NCI-H187 treated with DMSO at 0.1 percent for 48 hours (cell line): ENCODE measurements around the gene YBX3.
"Not testable (repeated sequence)": the region's sequence is repeated elsewhere in the genome, so short reads cannot be mapped to it uniquely, and the experiment has no call there.

ENCODE experiments used
- DNase-seq: peaks from one replicate; lab custom pipeline; 2025; lab: John Stamatoyannopoulos, UW

The YBX3 gene

GRCh38 chr12:10722905-10723746, at the start of gene YBX3:
TSS of gene YBX3 (minus strand) at chr12:10723323. CDS start at chr12:10723111, 212 bp downstream.
- DNase-seq, result no peak

GRCh38 chr12:10771132-10771733, 48.1 kb upstream of the YBX3 start:
- no peak for DNase-seq

- no peak for DNase-seq
These were observed 36.5 kb upstream of the YBX3 start for GRCh38 chr12:10759657-10760056.

GRCh38 chr12:10756194-10756593, 33.1 kb upstream of the YBX3 start:
- no peak for DNase-seq

GRCh38 chr12:10753059-10753458, 29.9 kb upstream of the YBX3 start:
- no peak for DNase-seq

- DNase-seq, result no peak
These were observed 27.2 kb upstream of the YBX3 start for GRCh38 chr12:10750385-10750727.

- DNase-seq, result no peak
These were observed 26.7 kb upstream of the YBX3 start for GRCh38 chr12:10749700-10750384.

GRCh38 chr12:10747730-10748129, 24.6 kb upstream of the YBX3 start:
- DNase-seq, result no peak

- not testable (repeated sequence) for DNase-seq
These were observed 20.3 kb upstream of the YBX3 start for GRCh38 chr12:10743420-10743819.

GRCh38 chr12:10741845-10742244, 18.7 kb upstream of the YBX3 start:
- no peak for DNase-seq

GRCh38 chr12:10740182-10740581, 17.1 kb upstream of the YBX3 start:
- no peak for DNase-seq

- DNase-seq, result no peak
These were observed 16.3 kb upstream of the YBX3 start for GRCh38 chr12:10739157-10740118.

GRCh38 chr12:10737249-10737648, 14.1 kb upstream of the YBX3 start:
- DNase-seq, result no peak

GRCh38 chr12:10736463-10736862, 13.3 kb upstream of the YBX3 start:
- DNase-seq, result no peak

- DNase-seq, result no peak
These were observed 12.3 kb upstream of the YBX3 start for GRCh38 chr12:10735428-10735827.

GRCh38 chr12:10732549-10732948, 9.4 kb upstream of the YBX3 start:
- DNase-seq, result no peak

GRCh38 chr12:10732066-10732465, 8.9 kb upstream of the YBX3 start:
- no peak for DNase-seq

GRCh38 chr12:10730559-10730958, 7.4 kb upstream of the YBX3 start:
- no peak for DNase-seq

GRCh38 chr12:10728091-10728490, 5.0 kb upstream of the YBX3 start:
- DNase-seq, result no peak

- no peak for DNase-seq
These were observed 3.8 kb upstream of the YBX3 start for GRCh38 chr12:10726945-10727344.

- DNase-seq, result no peak
These were observed 1.9 kb upstream of the YBX3 start for GRCh38 chr12:10725003-10725402.

- DNase-seq, result no peak
These were observed 620 bp downstream of the YBX3 start for GRCh38 chr12:10722502-10722904.
